Gastroesophageal sphincter (tissue), 3 donors: ENCODE measurements around the gene SKA3.
"Not testable (repeated sequence)": the region's sequence is repeated elsewhere in the genome, so short reads cannot be mapped to it uniquely, and the experiment has no call there.

Experiments used
- CTCF ChIP-seq, 4 experiments: fragments of 200-600 bp in 2 of 4; fragments of 450-650 bp in 2 of 4; sonication (generic) in 1 of 4; IDR thresholded peaks; one replicate each; pipeline ENCODE4 v1.5.1; 2017 to 2019; ENCODE audit warnings: antibody characterized with exemption in 4 of 4, mild to moderate bottlenecking in 2 of 4, moderate library complexity in 2 of 4
- POLR2A ChIP-seq, 2 donors: fragments of 450-650 bp; IDR thresholded peaks; one replicate each; pipeline ENCODE4 v1.6.1; 2017; ENCODE audit warnings: antibody characterized with exemption in 2 of 2, mild to moderate bottlenecking in 2 of 2, moderate library complexity in 1 of 2
- POLR2AphosphoS5 ChIP-seq: sonication (generic); formaldehyde crosslinking; IDR thresholded peaks from one replicate; pipeline ENCODE4 v1.6.1; 2017; ENCODE audit warnings: antibody characterized with exemption

- not testable (repeated sequence) for TF ChIP-seq CTCF (IDR thresholded peaks at IDR 0.05); POLR2AphosphoS5; POLR2A (IDR thresholded peaks at IDR 0.05)
These were observed 10.1 kb upstream of the SKA3 start for GRCh38 chr13:21186410-21186809.
